ENCODE results near the gene SEBOX. TPM values are rescaled to one million over a fixed set of nuclear protein-coding genes. Genes with fewer than 3 reads are reported as not detected.

The SEBOX gene
- total RNA-seq, 1 experiment from 2014 or later: not detected

GRCh38 chr17:28318759-28319597 is 46.0 kb downstream of the SEBOX start, which contains the start of gene TMEM97:
Gene TMEM97, plus strand, starts transcription at chr17:28319200. Its CDS starts 40 bp downstream, at chr17:28319240.
- peak; percentile 96 for DNase-seq (ENCODE audit: low read depth)

GRCh38 chr17:28317966-28318758 is 46.8 kb downstream of the SEBOX start:
- DNase-seq (ENCODE audit: low read depth): no peak

GRCh38 chr17:28317099-28317965 is 47.7 kb downstream of the SEBOX start:
- no peak for DNase-seq (ENCODE audit: low read depth)

- no peak for DNase-seq (ENCODE audit: low read depth)
These were observed 48.9 kb downstream of the SEBOX start for GRCh38 chr17:28315846-28316705.

GRCh38 chr17:28313841-28314240 is 51.2 kb downstream of the SEBOX start:
- DNase-seq (ENCODE audit: low read depth): no peak

Other genes with a start within 250 kb of the SEBOX start
- gene TMEM97, start 46.0 kb downstream of the SEBOX start, total RNA-seq (2014; rRNA removed; shearing (Covaris generic)): 23.1 and 27.9 TPM in 2 replicates
- 47.7 and 51.9 TPM in 2 replicates for gene IFT20, start 29.7 kb downstream of the SEBOX start, total RNA-seq (2014; rRNA removed; shearing (Covaris generic))
- 25.7 and 30.5 TPM in 2 replicates for gene TNFAIP1, start 29.4 kb downstream of the SEBOX start, total RNA-seq (2014; rRNA removed; shearing (Covaris generic))
- gene POLDIP2, start 7.7 kb downstream of the SEBOX start, total RNA-seq (2014; rRNA removed; shearing (Covaris generic)): 79.6 and 91.8 TPM in 2 replicates
- gene VTN, start 5.1 kb upstream of the SEBOX start, total RNA-seq (2014; rRNA removed; shearing (Covaris generic)): 0.10 and 0.60 TPM in 2 replicates
- gene SARM1, start 6.5 kb upstream of the SEBOX start, total RNA-seq (2014; rRNA removed; shearing (Covaris generic)): 6.9 and 9.0 TPM in 2 replicates
- gene SLC46A1, start 41.0 kb upstream of the SEBOX start, total RNA-seq (2014; rRNA removed; shearing (Covaris generic)): 1.4 and 2.1 TPM in 2 replicates
- not detected in 2 replicates for gene SLC13A2, start 108.4 kb upstream of the SEBOX start, total RNA-seq (2014; rRNA removed; shearing (Covaris generic))
- not detected in 2 replicates for gene FOXN1, start 141.1 kb upstream of the SEBOX start, total RNA-seq (2014; rRNA removed; shearing (Covaris generic))
- gene UNC119, start 187.4 kb upstream of the SEBOX start, total RNA-seq (2014; rRNA removed; shearing (Covaris generic)): 21.7 and 24.7 TPM in 2 replicates
- gene PIGS, start 206.3 kb upstream of the SEBOX start, total RNA-seq (2014; rRNA removed; shearing (Covaris generic)): 55.5 and 58.8 TPM in 2 replicates
- gene ALDOC, start 211.7 kb upstream of the SEBOX start, total RNA-seq (2014; rRNA removed; shearing (Covaris generic)): 64.2 and 96.5 TPM in 2 replicates
- gene SPAG5, start 233.8 kb upstream of the SEBOX start, total RNA-seq (2014; rRNA removed; shearing (Covaris generic)): 84.1 and 90.9 TPM in 2 replicates
- gene RSKR, start 249.0 kb upstream of the SEBOX start, total RNA-seq (2014; rRNA removed; shearing (Covaris generic)): 2.9 and 3.5 TPM in 2 replicates

Data from RPMI7951 (cell line).